ENCODE data around the gene YWHAG.
"Not testable (repeated sequence)": the region's sequence is repeated elsewhere in the genome, so short reads cannot be mapped to it uniquely, and the experiment has no call there.

YWHAG gene

GRCh38 chr7:76346778-76347177, 12.0 kb downstream of the YWHAG start:
- FAIRE-seq: no peak

- no peak for FAIRE-seq
These were observed 12.7 kb downstream of the YWHAG start for GRCh38 chr7:76346097-76346496.

- no peak for FAIRE-seq
These were observed 14.9 kb downstream of the YWHAG start for GRCh38 chr7:76343931-76344321.

- FAIRE-seq: no peak
These were observed 15.4 kb downstream of the YWHAG start for GRCh38 chr7:76343294-76343930.

GRCh38 chr7:76342222-76342621, 16.6 kb downstream of the YWHAG start:
- FAIRE-seq: no peak

- no peak for FAIRE-seq
These were observed 18.1 kb downstream of the YWHAG start for GRCh38 chr7:76340617-76341131.

GRCh38 chr7:76338298-76339084, 20.3 kb downstream of the YWHAG start:
- no peak for FAIRE-seq

- no peak for FAIRE-seq
These were observed 21.6 kb downstream of the YWHAG start for GRCh38 chr7:76337147-76337546.

GRCh38 chr7:76336094-76336493, 22.7 kb downstream of the YWHAG start:
- no peak for FAIRE-seq

GRCh38 chr7:76335417-76335816, 23.4 kb downstream of the YWHAG start:
- not testable (repeated sequence) for FAIRE-seq

- FAIRE-seq: no peak
These were observed 24.3 kb downstream of the YWHAG start for GRCh38 chr7:76334320-76334967.

GRCh38 chr7:76333511-76334101, 25.2 kb downstream of the YWHAG start:
- no peak for FAIRE-seq

- FAIRE-seq: no peak
These were observed 26.7 kb downstream of the YWHAG start for GRCh38 chr7:76332078-76332477.

GRCh38 chr7:76330673-76331072, 28.1 kb downstream of the YWHAG start:
- FAIRE-seq: no peak

- no peak for FAIRE-seq
These were observed 28.5 kb downstream of the YWHAG start for GRCh38 chr7:76330261-76330660.

- FAIRE-seq: no peak
These were observed 29.3 kb downstream of the YWHAG start for GRCh38 chr7:76329479-76329878.

- FAIRE-seq: no peak
These were observed 30.4 kb downstream of the YWHAG start for GRCh38 chr7:76328389-76328788.

- FAIRE-seq: no peak
These were observed 31.2 kb downstream of the YWHAG start for GRCh38 chr7:76327610-76328009.

GRCh38 chr7:76326646-76327233, 32.1 kb downstream of the YWHAG start:
- FAIRE-seq: no peak

- no peak for FAIRE-seq
These were observed 33.0 kb downstream of the YWHAG start for GRCh38 chr7:76325811-76326210.

- no peak for FAIRE-seq
These were observed 33.7 kb downstream of the YWHAG start for GRCh38 chr7:76325092-76325491.

- FAIRE-seq: no peak
These were observed 40.1 kb downstream of the YWHAG start for GRCh38 chr7:76318488-76319353.
